H9 (cell line): ENCODE results near the gene GABRR3. TPM values are rescaled to one million over a fixed set of nuclear protein-coding genes. Genes with fewer than 3 reads are reported as not detected.

Experiments used
- DNase-seq: peaks from one replicate; pipeline ENCODE4 v3.0.0-alpha.2; 2017
- H2AFZ ChIP-seq: one replicate; pipeline ENCODE4 v1.6.1; 2013; ENCODE audit warnings: mild to moderate bottlenecking, low read length, control low read depth, moderate library complexity
- H2AK5ac ChIP-seq: 2 replicates; pipeline ENCODE4 v1.6.1; 2013; ENCODE audit warnings: low read length, control low read depth, mixed read lengths; ENCODE audit not compliant: insufficient read length
- H2BK120ac ChIP-seq: one replicate; pipeline ENCODE4 v1.6.1; 2013; ENCODE audit warnings: low read depth, mild to moderate bottlenecking, low read length, control low read depth, inconsistent platforms; ENCODE audit not compliant: poor library complexity, severe bottlenecking
- H2BK12ac ChIP-seq: 2 replicates; pipeline ENCODE4 v1.6.1; 2013; ENCODE audit warnings: low read length, control low read depth, mixed read lengths, low read depth; ENCODE audit not compliant: insufficient read length
- H2BK15ac ChIP-seq: 2 replicates; pipeline ENCODE4 v1.6.1; 2013; ENCODE audit warnings: low read depth, low read length, control low read depth
- H2BK20ac ChIP-seq: one replicate; pipeline ENCODE4 v1.6.1; 2013; ENCODE audit warnings: low read depth, mild to moderate bottlenecking, low read length, control low read depth, inconsistent platforms; ENCODE audit not compliant: poor library complexity, severe bottlenecking
- H2BK5ac ChIP-seq: 2 replicates; pipeline ENCODE4 v1.6.1; 2013; ENCODE audit warnings: low read length, control low read depth, mixed read lengths; ENCODE audit not compliant: insufficient read length
- H3K14ac ChIP-seq: 2 replicates; pipeline ENCODE4 v1.6.1; 2013; ENCODE audit warnings: low read length, control low read depth; ENCODE audit not compliant: insufficient read depth
- H3K18ac ChIP-seq: 2 replicates; pipeline ENCODE4 v1.6.1; 2013; ENCODE audit warnings: low read depth, mild to moderate bottlenecking, mixed read lengths, low read length, control low read depth; ENCODE audit not compliant: insufficient read length
- H3K23ac ChIP-seq: 2 replicates; pipeline ENCODE4 v1.6.1; 2013; ENCODE audit warnings: low read length, control low read depth, mixed read lengths, low read depth; ENCODE audit not compliant: insufficient read length
- H3K23me2 ChIP-seq: 2 replicates; pipeline ENCODE4 v1.6.1; 2013; ENCODE audit warnings: low read depth, mild to moderate bottlenecking, mixed read lengths, low read length, control low read depth; ENCODE audit not compliant: insufficient read length, poor library complexity, severe bottlenecking
- H3K27ac ChIP-seq: 2 replicates; pipeline ENCODE4 v1.5.1; 2013; ENCODE audit warnings: low read length, control low read depth, mixed read lengths, low read depth; ENCODE audit not compliant: insufficient read length
- H3K27me3 ChIP-seq: 2 replicates; pipeline ENCODE4 v1.6.1; 2013; ENCODE audit warnings: low read length, control low read depth, inconsistent platforms; ENCODE audit not compliant: insufficient read depth
- H3K4ac ChIP-seq: 2 replicates; pipeline ENCODE4 v1.6.1; 2013; ENCODE audit warnings: low read depth, mild to moderate bottlenecking, control low read depth, inconsistent platforms, low read length, moderate library complexity
- H3K4me1 ChIP-seq: 2 replicates; pipeline ENCODE4 v1.6.1; 2013; ENCODE audit warnings: low read length, control low read depth, inconsistent platforms; ENCODE audit not compliant: insufficient read depth
- H3K4me2 ChIP-seq: 2 replicates; pipeline ENCODE4 v1.6.1; 2013; ENCODE audit warnings: low read length, control low read depth, mixed read lengths; ENCODE audit not compliant: insufficient read length, insufficient read depth
- H3K56ac ChIP-seq: 2 replicates; pipeline ENCODE4 v1.6.1; 2013; ENCODE audit warnings: low read depth, mild to moderate bottlenecking, mixed read lengths, low read length, control low read depth; ENCODE audit not compliant: insufficient read length
- H3K79me1 ChIP-seq: 2 replicates; pipeline ENCODE4 v1.6.1; 2013; ENCODE audit warnings: low read depth, mild to moderate bottlenecking, moderate library complexity, low read length, control low read depth, inconsistent platforms; ENCODE audit not compliant: insufficient read depth, poor library complexity, severe bottlenecking
- H3K79me2 ChIP-seq: 2 replicates; pipeline ENCODE4 v1.6.1; 2013; ENCODE audit warnings: low read length, control low read depth, inconsistent platforms; ENCODE audit not compliant: insufficient read depth
- H3K9ac ChIP-seq: 2 replicates; pipeline ENCODE4 v1.6.1; 2013; ENCODE audit warnings: low read length, control low read depth, mixed read lengths; ENCODE audit not compliant: insufficient read length; ENCODE audit errors: extremely low read depth
- H3K9me3 ChIP-seq: one replicate; pipeline ENCODE4 v1.6.1; 2013; ENCODE audit warnings: low read depth, low read length, inconsistent platforms; ENCODE audit not compliant: control insufficient read depth
- H3T11ph ChIP-seq: one replicate; pipeline ENCODE4 v1.6.1; 2013; ENCODE audit warnings: mild to moderate bottlenecking, low read length, control low read depth, inconsistent platforms
- H4K20me1 ChIP-seq: one replicate; pipeline ENCODE4 v1.6.1; 2013; ENCODE audit not compliant: control insufficient read depth, insufficient read length, insufficient read depth
- H4K5ac ChIP-seq: 2 replicates; pipeline ENCODE4 v1.6.1; 2013; ENCODE audit warnings: low read depth, mild to moderate bottlenecking, mixed read lengths, low read length, control low read depth; ENCODE audit not compliant: insufficient read length
- H4K8ac ChIP-seq: replicated peaks from 2 replicates; pipeline ENCODE4 v1.6.1; 2013; ENCODE audit warnings: low read length, control low read depth, mixed read lengths, low read depth; ENCODE audit not compliant: insufficient read length
- H4K91ac ChIP-seq: 2 replicates; pipeline ENCODE4 v1.6.1; 2013; ENCODE audit warnings: low read depth, mild to moderate bottlenecking, moderate library complexity, mixed read lengths, low read length, control low read depth; ENCODE audit not compliant: insufficient read length
- H3K27ac Mint-ChIP-seq, 3 experiments: 2 replicates in 2 of 3; 3 replicates in 1 of 3; pipeline ENCODE4 v1.8.0; 2020 to 2021; ENCODE audit warnings: mixed read lengths in 3 of 3, mild to moderate bottlenecking in 1 of 3, moderate library complexity in 1 of 3
- H3K27me3 Mint-ChIP-seq: 2 replicates; pipeline ENCODE4 v1.8.0; 2021; ENCODE audit warnings: low read depth, mild to moderate bottlenecking, moderate library complexity, mixed read lengths
- H3K36me3 Mint-ChIP-seq, 3 experiments: 2 replicates in 2 of 3; 3 replicates in 1 of 3; pipeline ENCODE4 v1.8.0; 2020 to 2021; ENCODE audit warnings: low read depth in 3 of 3, mixed read lengths in 3 of 3; ENCODE audit not compliant: insufficient read depth in 1 of 3
- H3K4me1 Mint-ChIP-seq, 2 experiments: 2 replicates each; pipeline ENCODE4 v1.8.0; 2020; ENCODE audit warnings: mixed read lengths in 2 of 2
- H3K4me3 Mint-ChIP-seq, 2 experiments: 2 replicates in 1 of 2; 3 replicates in 1 of 2; pipeline ENCODE4 v1.8.0; 2020 to 2021; ENCODE audit warnings: mild to moderate bottlenecking in 2 of 2, mixed read lengths in 2 of 2, moderate library complexity in 1 of 2
- H3K9me3 Mint-ChIP-seq, 2 experiments: 2 replicates in 1 of 2; 3 replicates in 1 of 2; pipeline ENCODE4 v1.8.0; 2020; ENCODE audit warnings: mild to moderate bottlenecking in 2 of 2, mixed read lengths in 2 of 2, moderate library complexity in 1 of 2
- CTCF ChIP-seq: fragments of 200-600 bp; sonication (generic); conservative IDR thresholded peaks from 3 replicates; pipeline ENCODE4 v1.8.0; 2021; ENCODE audit warnings: antibody characterized with exemption, mild to moderate bottlenecking
- WGBS: extraction: QIAGEN DNeasy Blood & Tissue Kit; methylation state at CpG from one replicate; pipeline ENCODE4 v1.1.7; 2013; ENCODE audit warnings: missing lambda C conversion rate, low lambda C conversion rate, mixed read lengths; ENCODE audit not compliant: insufficient read length; ENCODE audit errors: extremely low coverage; 5-methylcytosine and 5-hydroxymethylcytosine counted together
- total RNA-seq: library from RNA; stranded (reverse); gene quantifications from 2 replicates; pipeline ENCODE4 v1.2.1, GENCODE V29; 2021

GABRR3 gene
- total RNA-seq, 1 experiment from 2014 or later = not detected

GRCh38 chr3:97970956-97971620, 64.0 kb downstream of the GABRR3 start:
- Mint-ChIP-seq H3K27me3 (peaks cover 30% of the 10 kb centered on the region), H3K36me3 (no peaks in the 10 kb centered on the region), H3K4me3 (peak overlapping the region; percentile 82 to 87), H3K27ac (no peak overlapping the region), H3K9me3 (no peaks in the 10 kb centered on the region), H3K4me1 (peaks cover 7 to 9% of the 10 kb centered on the region in 2 experiments; a peak in 3 of 4 replicates)
- Histone ChIP-seq H3K14ac (peak overlapping the region; percentile 70; the same call in 1 of the 2 replicates), H4K8ac (no peak overlapping the region), H2BK5ac (no peak overlapping the region), H4K20me1 (no peaks in the 10 kb centered on the region), H2BK20ac (no peak overlapping the region), H3K9me3 (no peaks in the 10 kb centered on the region), H3K79me2 (no peaks in the 10 kb centered on the region), H2AK5ac (no peak overlapping the region), H3K56ac (no peak overlapping the region), H3K4ac (no peak overlapping the region), H3K4me1 (no peaks in the 10 kb centered on the region), H3K23me2 (peaks cover 5% of the 10 kb centered on the region), H3K27me3 (no peaks in the 10 kb centered on the region), H3T11ph (no peak overlapping the region), H2AFZ (peak overlapping the region; percentile 49), H4K5ac (peak overlapping the region; percentile 93), H3K79me1 (no peaks in the 10 kb centered on the region), H3K9ac (peak overlapping the region; percentile 54), H3K4me2 (peak overlapping the region; percentile 92), H2BK15ac (no peak overlapping the region), H3K18ac (no peak overlapping the region), H4K91ac (no peak overlapping the region), H2BK120ac (no peak overlapping the region), H3K23ac (no peak overlapping the region), H2BK12ac (no peak overlapping the region), H3K27ac (no peak overlapping the region)
- no CpG with 5 or more reads among the region's 9 CpGs for WGBS
- DNase-seq = no peak
- no peak for TF ChIP-seq CTCF
